AG04450 (cell line): ENCODE results near the gene TNFSF13. TPM values are rescaled to one million over a fixed set of nuclear protein-coding genes. Genes with fewer than 3 reads are reported as not detected.

ENCODE experiments used
- CTCF ChIA-PET: fragments of 300-600, 350-600 bp; formaldehyde crosslinking; extraction: SDS; loops from one replicate; lab custom pipeline; 2022; ENCODE audit warnings: antibody characterized with exemption, inconsistent platforms; lab: Charles Lee
- POLR2A ChIA-PET: fragments of 350-600 bp; formaldehyde crosslinking; extraction: SDS; loops from one replicate; lab custom pipeline; 2021; ENCODE audit warnings: antibody characterized with exemption, inconsistent platforms; lab: Yijun Ruan, JAX
- DNase-seq: peaks from one replicate; pipeline ENCODE4 v3.0.0-alpha.2; 2011; ENCODE audit warnings: low read depth, low spot score
- H3K27ac ChIP-seq: one replicate; pipeline ENCODE4 v1.5.1; 2012; ENCODE audit warnings: low read depth, low read length, control low read depth
- H3K27me3 ChIP-seq: one replicate; pipeline ENCODE4 v1.6.0; 2012; ENCODE audit warnings: low read length; ENCODE audit not compliant: control insufficient read depth, insufficient read depth
- H3K4me3 ChIP-seq: 2 replicates; pipeline ENCODE4 v1.5.1; 2011; ENCODE audit warnings: mild to moderate bottlenecking, low read depth, low read length, control low read depth
- H3K9me3 ChIP-seq: 2 replicates; pipeline ENCODE4 v1.5.1; 2012; ENCODE audit warnings: low read length; ENCODE audit not compliant: control insufficient read depth, insufficient read depth
- polyA minus RNA-seq: library from RNA; depleted of rRNA, polyadenylated mRNA; stranded (reverse); fragments of >200 nt; gene quantifications from 2 replicates; pipeline ENCODE4 v1.2.3, GENCODE V29; 2011; rRNA and poly(A)+ RNA removed
- polyA plus RNA-seq: library from polyadenylated mRNA; depleted of rRNA; stranded (reverse); fragments of >200 nt; gene quantifications from 2 replicates; pipeline ENCODE4 v1.2.3, GENCODE V29; 2011; rRNA removed
- TF ChIP-seq, protein P1 (sequence below): IDR thresholded peaks from 2 replicates; pipeline ENCODE4 v1.5.1; 2011; ENCODE audit warnings: low read depth, low read length, control low read depth, inconsistent platforms

The TNFSF13 gene, protein sequence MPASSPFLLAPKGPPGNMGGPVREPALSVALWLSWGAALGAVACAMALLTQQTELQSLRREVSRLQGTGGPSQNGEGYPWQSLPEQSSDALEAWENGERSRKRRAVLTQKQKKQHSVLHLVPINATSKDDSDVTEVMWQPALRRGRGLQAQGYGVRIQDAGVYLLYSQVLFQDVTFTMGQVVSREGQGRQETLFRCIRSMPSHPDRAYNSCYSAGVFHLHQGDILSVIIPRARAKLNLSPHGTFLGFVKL
- polyA plus RNA-seq: 0.83 and 1.0 TPM in 2 replicates
- 0.70 and 0.92 TPM in 2 replicates for polyA minus RNA-seq

DNA sequence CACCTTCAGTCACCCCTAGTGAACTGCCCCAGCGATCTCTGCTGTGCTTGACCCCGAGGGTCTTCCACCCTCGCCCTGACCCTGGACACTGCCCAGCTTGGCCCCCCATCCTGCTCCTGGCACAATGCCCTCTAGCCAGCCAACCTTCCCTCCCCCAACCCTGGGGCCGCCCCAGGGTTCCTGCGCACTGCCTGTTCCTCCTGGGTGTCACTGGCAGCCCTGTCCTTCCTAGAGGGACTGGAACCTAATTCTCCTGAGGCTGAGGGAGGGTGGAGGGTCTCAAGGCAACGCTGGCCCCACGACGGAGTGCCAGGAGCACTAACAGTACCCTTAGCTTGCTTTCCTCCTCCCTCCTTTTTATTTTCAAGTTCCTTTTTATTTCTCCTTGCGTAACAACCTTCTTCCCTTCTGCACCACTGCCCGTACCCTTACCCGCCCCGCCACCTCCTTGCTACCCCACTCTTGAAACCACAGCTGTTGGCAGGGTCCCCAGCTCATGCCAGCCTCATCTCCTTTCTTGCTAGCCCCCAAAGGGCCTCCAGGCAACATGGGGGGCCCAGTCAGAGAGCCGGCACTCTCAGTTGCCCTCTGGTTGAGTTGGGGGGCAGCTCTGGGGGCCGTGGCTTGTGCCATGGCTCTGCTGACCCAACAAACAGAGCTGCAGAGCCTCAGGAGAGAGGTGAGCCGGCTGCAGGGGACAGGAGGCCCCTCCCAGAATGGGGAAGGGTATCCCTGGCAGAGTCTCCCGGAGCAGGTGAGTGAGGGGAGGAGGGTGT lies at the start of gene TNFSF13:
TSS of gene TNFSF13 (plus strand) at position 207 of the 776 bp plus-strand sequence. CDS start at position 497, 290 bp downstream.
- ChIA-PET POLR2A (no interaction called here), CTCF (interaction anchor here (2.4 to 3.1 kb wide), 2 partner anchors 45 to 203 kb away, joined by 22 to 23 read pairs; partner anchors contain the start of gene TMEM95)
- TF ChIP-seq, protein P1, sequence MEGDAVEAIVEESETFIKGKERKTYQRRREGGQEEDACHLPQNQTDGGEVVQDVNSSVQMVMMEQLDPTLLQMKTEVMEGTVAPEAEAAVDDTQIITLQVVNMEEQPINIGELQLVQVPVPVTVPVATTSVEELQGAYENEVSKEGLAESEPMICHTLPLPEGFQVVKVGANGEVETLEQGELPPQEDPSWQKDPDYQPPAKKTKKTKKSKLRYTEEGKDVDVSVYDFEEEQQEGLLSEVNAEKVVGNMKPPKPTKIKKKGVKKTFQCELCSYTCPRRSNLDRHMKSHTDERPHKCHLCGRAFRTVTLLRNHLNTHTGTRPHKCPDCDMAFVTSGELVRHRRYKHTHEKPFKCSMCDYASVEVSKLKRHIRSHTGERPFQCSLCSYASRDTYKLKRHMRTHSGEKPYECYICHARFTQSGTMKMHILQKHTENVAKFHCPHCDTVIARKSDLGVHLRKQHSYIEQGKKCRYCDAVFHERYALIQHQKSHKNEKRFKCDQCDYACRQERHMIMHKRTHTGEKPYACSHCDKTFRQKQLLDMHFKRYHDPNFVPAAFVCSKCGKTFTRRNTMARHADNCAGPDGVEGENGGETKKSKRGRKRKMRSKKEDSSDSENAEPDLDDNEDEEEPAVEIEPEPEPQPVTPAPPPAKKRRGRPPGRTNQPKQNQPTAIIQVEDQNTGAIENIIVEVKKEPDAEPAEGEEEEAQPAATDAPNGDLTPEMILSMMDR: no peak
- no peak for DNase-seq
- H3K9me3 ChIP-seq: no peaks in the 10 kb centered on the region; the same call in 1 of the 2 replicates
- peak within 1 kb of the TSS; percentile 31 for H3K27ac ChIP-seq
- H3K27me3 ChIP-seq: no peaks in the 10 kb centered on the region
- H3K4me3 ChIP-seq: no peak within 1 kb of the TSS

DNA sequence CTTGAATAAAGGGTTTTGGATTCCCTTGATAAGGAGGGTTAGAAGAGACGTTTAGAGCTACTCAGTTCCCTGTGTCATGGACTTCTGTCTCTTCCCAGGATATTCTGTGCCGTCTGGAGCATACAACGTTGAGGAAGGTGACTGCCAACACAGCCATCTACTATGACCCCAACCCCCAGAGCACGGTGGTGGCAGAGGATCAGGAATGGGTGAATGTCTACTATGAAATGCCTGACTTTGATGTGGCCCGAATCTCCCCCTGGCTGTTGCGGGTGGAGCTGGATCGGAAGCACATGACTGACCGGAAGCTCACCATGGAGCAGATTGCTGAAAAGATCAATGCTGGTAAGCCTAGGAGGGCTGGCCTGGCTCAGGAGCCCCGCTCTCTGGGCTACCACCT lies 49.7 kb upstream of the TNFSF13 start:
- Histone ChIP-seq H3K27ac (no peak overlapping the region), H3K4me3 (no peak overlapping the region), H3K9me3 (no peaks in the 10 kb centered on the region), H3K27me3 (no peaks in the 10 kb centered on the region)
- CTCF ChIA-PET: interaction anchor here (1.0 to 1.8 kb wide), 3 partner anchors 52 kb away, joined by 4 to 7 read pairs (median 4); partner anchors contain the start of gene SENP3
- POLR2A ChIA-PET: interaction anchor here (1.0 kb wide), 1 partner anchor 10 kb away, joined by 7 read pairs; no protein-coding TSS in a partner anchor
- TF ChIP-seq, protein P1: no peak
- no peak for DNase-seq

DNA sequence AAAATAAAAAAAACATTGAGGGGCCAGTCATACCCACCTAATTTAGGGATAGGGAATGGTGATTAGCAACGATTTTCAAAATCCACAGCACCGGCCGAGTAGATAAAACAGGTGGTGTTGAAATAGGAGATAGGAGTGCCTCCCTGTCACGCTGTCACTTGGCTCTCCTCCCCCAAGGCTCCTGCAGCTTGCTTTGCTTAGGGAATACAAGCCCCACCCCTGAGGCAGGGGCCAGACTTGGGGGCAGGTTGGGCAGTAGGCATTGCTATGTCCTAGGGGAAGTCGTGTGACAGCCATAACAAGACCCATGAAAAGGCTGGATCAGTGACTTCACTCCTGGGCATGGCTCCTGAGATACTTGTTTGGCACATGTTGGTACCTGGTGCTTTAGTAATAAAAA lies 48.6 kb upstream of the TNFSF13 start:
- no peaks in the 10 kb centered on the region for H3K9me3 ChIP-seq
- POLR2A ChIA-PET: no interaction called here
- CTCF ChIA-PET: interaction anchor here (1.0 kb wide), 1 partner anchor 51 kb away, joined by 7 read pairs; the partner anchor contains the start of gene SENP3

DNA sequence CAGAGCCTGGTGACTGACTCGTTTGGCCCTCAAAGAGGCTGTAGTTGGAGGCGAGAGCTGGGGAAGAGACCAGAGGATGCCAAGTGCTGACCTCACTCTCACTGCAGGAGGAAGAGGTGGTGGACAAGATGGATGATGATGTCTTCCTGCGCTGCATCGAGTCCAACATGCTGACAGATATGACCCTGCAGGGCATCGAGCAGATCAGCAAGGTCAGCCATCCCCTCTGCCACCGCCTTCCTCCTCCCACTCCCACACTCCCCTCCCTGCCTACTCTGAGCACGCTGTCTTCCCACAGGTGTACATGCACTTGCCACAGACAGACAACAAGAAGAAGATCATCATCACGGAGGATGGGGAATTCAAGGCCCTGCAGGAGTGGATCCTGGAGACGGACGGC lies 47.4 kb upstream of the TNFSF13 start:
- CTCF ChIA-PET: no interaction called here
- POLR2A ChIA-PET: interaction anchor here (0.6 kb wide), 1 partner anchor 8 kb away, joined by 5 read pairs; no protein-coding TSS in a partner anchor
- Histone ChIP-seq H3K27me3 (no peaks in the 10 kb centered on the region), H3K27ac (no peak overlapping the region), H3K4me3 (no peak overlapping the region), H3K9me3 (no peaks in the 10 kb centered on the region)
- no peak for DNase-seq
- TF ChIP-seq, protein P1: no peak

More for the DNA sequence above, 48.6 kb upstream of the TNFSF13 start:
- Histone ChIP-seq H3K4me3 (no peak overlapping the region), H3K27ac (no peak overlapping the region), H3K27me3 (no peaks in the 10 kb centered on the region)
- no peak for DNase-seq
- TF ChIP-seq, protein P1: no peak

DNA sequence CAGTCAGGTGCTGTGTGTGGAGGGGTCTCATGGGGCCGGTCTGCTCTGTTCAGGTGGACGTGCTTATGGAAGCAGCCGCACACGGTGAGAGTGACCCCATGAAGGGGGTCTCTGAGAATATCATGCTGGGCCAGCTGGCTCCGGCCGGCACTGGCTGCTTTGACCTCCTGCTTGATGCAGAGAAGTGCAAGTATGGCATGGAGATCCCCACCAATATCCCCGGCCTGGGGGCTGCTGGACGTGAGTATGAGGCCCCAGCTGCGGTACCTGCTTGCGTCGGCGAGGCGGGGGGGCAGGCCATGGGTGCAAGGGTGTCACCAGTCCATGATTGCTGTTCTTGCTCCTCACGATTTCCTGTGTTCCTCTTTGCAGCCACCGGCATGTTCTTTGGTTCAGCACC lies 46.4 kb upstream of the TNFSF13 start:
- TF ChIP-seq, protein P1: no peak
- Histone ChIP-seq H3K27me3 (no peaks in the 10 kb centered on the region), H3K9me3 (no peaks in the 10 kb centered on the region), H3K27ac (no peak overlapping the region), H3K4me3 (no peak overlapping the region)
- DNase-seq: no peak
- CTCF ChIA-PET: no interaction called here
- POLR2A ChIA-PET: no interaction called here
